ENCODE measurements around the gene SNAI3.
A peak's percentile ranks its signal among the peaks of the same experiment; 100 is the strongest.

Gene SNAI3

DNA sequence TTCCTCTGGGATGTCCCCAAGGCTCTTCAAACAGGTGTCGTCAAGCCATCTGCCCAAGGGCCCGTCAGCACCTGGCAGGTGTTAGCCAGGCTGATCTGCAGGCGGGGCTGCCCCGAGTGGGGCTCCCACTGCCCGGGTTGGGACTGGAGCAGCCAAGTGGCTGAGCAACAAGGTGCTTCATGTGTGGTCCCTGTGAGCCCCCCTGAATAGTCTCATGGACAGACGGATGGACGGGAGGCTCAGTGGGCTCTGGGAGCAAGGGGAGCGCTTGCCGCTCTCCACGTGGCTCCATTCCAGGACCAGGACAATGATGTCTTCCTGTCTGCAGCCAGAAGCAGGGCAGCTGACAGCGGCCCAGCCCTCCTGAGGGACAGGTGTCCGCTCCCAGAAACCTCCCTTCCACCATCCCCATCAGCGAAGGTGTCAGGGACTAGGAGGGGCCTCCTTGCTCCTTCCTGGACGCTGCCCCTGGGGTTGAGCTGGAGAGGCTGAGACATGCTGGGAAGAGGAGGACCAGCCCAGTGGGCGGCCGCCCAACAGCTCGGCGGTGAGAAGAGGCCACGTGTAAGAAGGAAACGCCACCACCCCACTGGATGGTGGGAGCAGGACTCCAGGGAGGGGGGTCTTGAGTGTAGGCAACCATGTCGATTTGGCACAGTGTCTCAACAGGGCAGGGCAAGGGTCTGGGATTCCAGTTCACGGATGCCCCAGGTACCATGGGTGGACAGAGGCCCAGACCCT, 9.6 kb downstream of the SNAI3 start:
- Histone ChIP-seq H3K4me2 (ENCODE audit: low read length) (no peak overlapping the region), H3K4me1 (ENCODE audit: low read length) (peaks cover 11% of the 10 kb centered on the region), H3K79me2 (ENCODE audit: low read length) (no peaks in the 10 kb centered on the region), H2AFZ (ENCODE audit: low read depth, low read length) (no peak overlapping the region), H3K4me3 (ENCODE audit: low read length) (no peak overlapping the region), H3K9me3 (ENCODE audit: insufficient read depth, low read length) (no peaks in the 10 kb centered on the region), H3K36me3 (replicated peaks; ENCODE audit: low read depth, low read length) (no peaks in the 10 kb centered on the region), H4K20me1 (ENCODE audit: insufficient read depth, low read length) (no peaks in the 10 kb centered on the region), H3K27me3 (ENCODE audit: low read depth, low read length) (no peaks in the 10 kb centered on the region), H3K27ac (ENCODE audit: low read length) (no peak overlapping the region), H3K9ac (ENCODE audit: low read length) (no peak overlapping the region)
- TF ChIP-seq EZH2phosphoT487 (IDR thresholded peaks at IDR 0.05; ENCODE audit: low read depth) = no peak
- TF ChIP-seq CTCF (IDR thresholded peaks at IDR 0.05; ENCODE audit: low read depth, low read length) = no peak

DNA sequence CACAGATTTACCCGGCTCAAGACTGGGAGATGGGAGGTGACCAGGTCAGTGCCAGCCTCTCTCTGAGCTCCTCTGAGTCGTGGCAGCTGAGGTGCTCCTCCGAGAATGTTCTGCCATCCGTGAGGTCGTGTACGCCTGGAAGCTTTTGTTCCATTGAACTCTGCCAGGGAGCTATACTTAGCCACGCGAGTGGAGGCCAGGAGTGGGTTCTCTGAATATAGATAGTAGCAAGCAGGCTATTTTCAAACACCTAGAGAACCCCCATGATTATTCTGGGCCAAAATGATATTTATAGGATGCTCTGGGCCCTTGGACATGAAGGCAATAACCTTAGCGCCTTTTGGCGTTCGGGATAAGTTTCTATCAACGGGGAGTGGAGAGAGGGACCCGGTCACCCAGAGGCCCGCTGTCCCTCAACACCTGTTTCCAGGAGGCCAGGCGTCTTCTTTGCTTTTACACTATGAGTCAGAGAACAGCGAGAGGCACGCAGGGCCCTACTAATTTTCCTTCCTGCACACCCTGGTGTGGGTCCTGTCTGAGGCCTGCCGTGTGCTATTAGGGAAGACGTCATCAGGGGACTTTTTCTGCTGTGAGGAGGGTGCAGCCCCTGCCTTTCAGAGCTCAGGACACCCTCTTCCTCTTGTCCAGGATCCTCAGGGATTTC, 12.5 kb downstream of the SNAI3 start:
- Histone ChIP-seq H3K9me3 (ENCODE audit: insufficient read depth, low read length) (no peaks in the 10 kb centered on the region), H3K79me2 (ENCODE audit: low read length) (no peaks in the 10 kb centered on the region), H3K4me1 (ENCODE audit: low read length) (no peaks in the 10 kb centered on the region), H4K20me1 (ENCODE audit: insufficient read depth, low read length) (no peaks in the 10 kb centered on the region), H3K27me3 (ENCODE audit: low read depth, low read length) (no peaks in the 10 kb centered on the region), H3K4me2 (ENCODE audit: low read length) (no peak overlapping the region), H3K4me3 (ENCODE audit: low read length) (no peak overlapping the region), H2AFZ (ENCODE audit: low read depth, low read length) (no peak overlapping the region), H3K9ac (ENCODE audit: low read length) (no peak overlapping the region), H3K27ac (ENCODE audit: low read length) (no peak overlapping the region), H3K36me3 (replicated peaks; ENCODE audit: low read depth, low read length) (peaks cover under 1% of the 10 kb centered on the region)
- TF ChIP-seq EZH2phosphoT487 (IDR thresholded peaks at IDR 0.05; ENCODE audit: low read depth) = no peak
- no peak for TF ChIP-seq CTCF (IDR thresholded peaks at IDR 0.05; ENCODE audit: low read depth, low read length)

DNA sequence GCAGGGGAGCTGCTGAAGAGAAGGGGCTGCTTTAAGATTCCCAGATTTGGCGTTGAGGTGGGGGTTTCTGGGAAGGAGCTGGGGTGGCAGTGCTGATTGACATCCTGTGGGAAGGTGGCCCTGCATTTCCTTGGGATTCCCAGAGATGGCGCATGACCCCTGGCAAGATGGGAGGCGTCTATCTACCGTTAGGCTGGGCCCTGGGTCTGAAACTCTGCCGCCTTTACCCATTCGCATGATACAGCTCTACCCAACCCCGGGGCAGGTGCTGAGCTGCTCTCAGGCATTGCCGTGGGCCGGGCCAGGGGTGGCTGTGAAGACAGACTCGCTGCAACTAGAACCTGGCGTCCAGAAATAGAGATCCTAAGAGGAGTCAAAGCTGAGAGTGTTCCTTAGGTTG, 13.5 kb downstream of the SNAI3 start:
- peak; percentile 20; the same call in 1 of the 2 replicates for TF ChIP-seq CTCF (IDR thresholded peaks at IDR 0.05; ENCODE audit: low read depth, low read length)
- no peak for TF ChIP-seq EZH2phosphoT487 (IDR thresholded peaks at IDR 0.05; ENCODE audit: low read depth)
- no peak overlapping the region for H3K27ac ChIP-seq (ENCODE audit: low read length)
- peaks cover 3% of the 10 kb centered on the region for H3K36me3 ChIP-seq (replicated peaks; ENCODE audit: low read depth, low read length)
- no peak overlapping the region for H3K4me3 ChIP-seq (ENCODE audit: low read length)
- no peak overlapping the region for H3K9ac ChIP-seq (ENCODE audit: low read length)
- no peaks in the 10 kb centered on the region for H3K27me3 ChIP-seq (ENCODE audit: low read depth, low read length)
- no peak overlapping the region for H2AFZ ChIP-seq (ENCODE audit: low read depth, low read length)
- no peaks in the 10 kb centered on the region for H3K79me2 ChIP-seq (ENCODE audit: low read length)
- no peaks in the 10 kb centered on the region for H4K20me1 ChIP-seq (ENCODE audit: insufficient read depth, low read length)
- H3K9me3 ChIP-seq (ENCODE audit: insufficient read depth, low read length) = no peaks in the 10 kb centered on the region
- no peaks in the 10 kb centered on the region for H3K4me1 ChIP-seq (ENCODE audit: low read length)
- no peak overlapping the region for H3K4me2 ChIP-seq (ENCODE audit: low read length)

GRCh38 chr16:88671806-88672205, 14.5 kb downstream of the SNAI3 start:
- Histone ChIP-seq H3K4me1 (ENCODE audit: low read length) (no peaks in the 10 kb centered on the region), H2AFZ (ENCODE audit: low read depth, low read length) (no peak overlapping the region), H3K27me3 (ENCODE audit: low read depth, low read length) (no peaks in the 10 kb centered on the region), H3K27ac (ENCODE audit: low read length) (no peak overlapping the region), H3K9me3 (ENCODE audit: insufficient read depth, low read length) (no peaks in the 10 kb centered on the region), H3K4me3 (ENCODE audit: low read length) (no peak overlapping the region), H4K20me1 (ENCODE audit: insufficient read depth, low read length) (no peaks in the 10 kb centered on the region), H3K9ac (ENCODE audit: low read length) (no peak overlapping the region), H3K79me2 (ENCODE audit: low read length) (no peaks in the 10 kb centered on the region), H3K36me3 (replicated peaks; ENCODE audit: low read depth, low read length) (peaks cover 3% of the 10 kb centered on the region), H3K4me2 (ENCODE audit: low read length) (no peak overlapping the region)
- TF ChIP-seq CTCF (IDR thresholded peaks at IDR 0.05; ENCODE audit: low read depth, low read length) = no peak
- TF ChIP-seq EZH2phosphoT487 (IDR thresholded peaks at IDR 0.05; ENCODE audit: low read depth) = no peak

Data from OCI-LY3 (cell line).